T47D (cell line): ENCODE results near the gene PPRC1.

ENCODE experiments used
- DNase-seq, 2 experiments: peaks; one replicate each; pipeline versions ENCODE4 v3.0.0 to v3.0.0-alpha.2; 2011 to 2012; ENCODE audit warnings: low read depth in 1 of 2, low spot score in 1 of 2
- JUND ChIP-seq: IDR thresholded peaks from 2 replicates; pipeline ENCODE4 v1.6.1; 2012; ENCODE audit warnings: low read depth
- in situ Hi-C: cut with HindIII; loops from 2 replicates; pipeline ENCODE4 v1.10.0; 2016; ENCODE audit warnings: low sequenced_read_pairs, low pct_unique_long_range_greater_than_20kb

The PPRC1 gene

GRCh38 chr10:102196893-102197292, 64.1 kb downstream of the PPRC1 start:
- in situ Hi-C loops: no loop called here
- TF ChIP-seq JUND: no peak
- DNase-seq: no peak

- no peak for TF ChIP-seq JUND
- in situ Hi-C loops: no loop called here
- peak in 1 of 2 experiments; percentile 52 for DNase-seq
Observed at GRCh38 chr10:102198027-102198426, 65.2 kb downstream of the PPRC1 start.
